ENCODE measurements around the gene ZNF750.

DNA sequence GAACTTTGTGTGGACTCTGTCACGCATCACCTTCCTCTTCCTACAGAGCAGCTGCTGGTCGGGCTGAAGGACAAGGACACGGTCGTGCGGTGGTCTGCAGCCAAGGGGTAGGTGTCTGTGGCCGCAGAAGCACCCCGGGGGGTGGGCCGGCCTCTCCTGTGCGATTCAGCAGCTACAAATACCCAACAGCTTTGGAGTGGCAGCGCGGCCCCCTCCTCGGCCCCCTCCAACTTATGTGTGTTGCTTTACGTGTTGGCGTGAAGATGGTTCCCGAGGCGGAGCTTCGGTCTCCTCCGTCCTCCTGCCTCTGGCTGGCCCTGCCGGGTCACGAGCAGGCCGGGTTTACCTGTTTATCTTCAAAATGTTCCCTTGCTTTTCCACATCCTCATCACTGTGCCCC, 32.3 kb downstream of the ZNF750 start:
- TF ChIP-seq POLR2AphosphoS5 (IDR thresholded peaks at IDR 0.05) (no peak), CTCF (IDR thresholded peaks at IDR 0.05) (no peak)
